ENCODE results near the gene RFFL.

DNA sequence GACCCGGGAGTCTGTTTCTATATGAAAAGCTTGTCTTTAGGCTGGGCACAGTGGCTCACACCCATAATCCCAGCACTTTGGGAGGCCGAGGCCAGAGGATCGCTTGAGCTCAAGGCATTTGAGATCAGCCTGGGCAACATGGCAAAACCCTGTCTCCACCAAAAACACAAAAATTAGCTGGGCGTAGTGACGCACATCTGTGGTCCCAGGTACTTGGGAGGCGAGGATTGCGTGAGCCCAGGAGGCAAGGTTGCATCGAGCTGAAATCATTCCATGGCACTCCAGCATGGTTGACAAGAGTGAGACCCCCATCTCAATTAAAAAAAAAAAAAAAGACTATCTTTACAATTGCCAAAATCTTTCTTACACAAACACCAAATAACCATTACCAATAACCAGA is 22.7 kb upstream of the RFFL start:
- TF ChIP-seq, protein P1, sequence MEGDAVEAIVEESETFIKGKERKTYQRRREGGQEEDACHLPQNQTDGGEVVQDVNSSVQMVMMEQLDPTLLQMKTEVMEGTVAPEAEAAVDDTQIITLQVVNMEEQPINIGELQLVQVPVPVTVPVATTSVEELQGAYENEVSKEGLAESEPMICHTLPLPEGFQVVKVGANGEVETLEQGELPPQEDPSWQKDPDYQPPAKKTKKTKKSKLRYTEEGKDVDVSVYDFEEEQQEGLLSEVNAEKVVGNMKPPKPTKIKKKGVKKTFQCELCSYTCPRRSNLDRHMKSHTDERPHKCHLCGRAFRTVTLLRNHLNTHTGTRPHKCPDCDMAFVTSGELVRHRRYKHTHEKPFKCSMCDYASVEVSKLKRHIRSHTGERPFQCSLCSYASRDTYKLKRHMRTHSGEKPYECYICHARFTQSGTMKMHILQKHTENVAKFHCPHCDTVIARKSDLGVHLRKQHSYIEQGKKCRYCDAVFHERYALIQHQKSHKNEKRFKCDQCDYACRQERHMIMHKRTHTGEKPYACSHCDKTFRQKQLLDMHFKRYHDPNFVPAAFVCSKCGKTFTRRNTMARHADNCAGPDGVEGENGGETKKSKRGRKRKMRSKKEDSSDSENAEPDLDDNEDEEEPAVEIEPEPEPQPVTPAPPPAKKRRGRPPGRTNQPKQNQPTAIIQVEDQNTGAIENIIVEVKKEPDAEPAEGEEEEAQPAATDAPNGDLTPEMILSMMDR (IDR thresholded peaks at IDR 0.05; ENCODE audit: low read depth, low read length, poor library complexity, severe bottlenecking): no peak
- TF ChIP-seq EZH2phosphoT487 (IDR thresholded peaks at IDR 0.05; ENCODE audit: borderline replicate concordance, low read length): no peak
